ENCODE results near the gene BIRC7. TPM values are rescaled to one million over a fixed set of nuclear protein-coding genes. Genes with fewer than 3 reads are reported as not detected.

Gene BIRC7
- polyA plus RNA-seq, 1 donor (not counting 4 experiments of a cell fraction or from before 2014, with no cell fraction given), result not detected

DNA sequence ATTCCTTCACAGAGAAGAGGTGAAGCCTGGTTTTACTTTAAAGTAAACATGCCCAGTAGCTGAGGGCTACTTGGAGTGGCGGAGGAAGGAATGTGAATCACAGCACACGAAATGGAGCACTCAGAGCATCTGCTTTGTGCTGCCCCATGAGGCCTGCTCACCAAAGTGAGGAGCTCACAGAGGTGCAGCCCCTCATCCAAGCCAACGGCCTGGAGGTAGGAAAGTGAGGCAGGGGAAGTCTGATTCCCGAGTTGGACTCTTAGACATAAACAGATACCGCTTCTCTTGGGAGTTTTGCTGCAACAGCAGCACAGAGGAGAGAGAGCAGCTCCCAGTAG, 23.3 kb upstream of the BIRC7 start:
- Histone ChIP-seq H3K4me1 (ENCODE audit: control insufficient read depth, extremely low read depth, insufficient read depth, low read length) (peaks cover 18% of the 10 kb centered on the region), H4K20me1 (ENCODE audit: control insufficient read depth, extremely low read depth, insufficient read depth, low read length) (peaks cover 37% of the 10 kb centered on the region), H3K9ac (ENCODE audit: control insufficient read depth, extremely low read depth, insufficient read depth, low read length) (no peak overlapping the region), H3K36me3 (ENCODE audit: control insufficient read depth in 2 of 2, extremely low read depth in 1 of 2, insufficient read depth in 2 of 2, low read length in 2 of 2) (peaks cover 19 to 32% of the 10 kb centered on the region in 2 experiments), H3K9me1 (ENCODE audit: control insufficient read depth, extremely low read depth, insufficient read depth, low read length) (peaks cover 2% of the 10 kb centered on the region), H3K27ac (ENCODE audit: control insufficient read depth, insufficient read depth, low read length) (peak overlapping the region; percentile 18), H3K27me3 (ENCODE audit: control insufficient read depth, extremely low read depth, insufficient read depth, low read length) (no peaks in the 10 kb centered on the region), H3K4me3 (ENCODE audit: control insufficient read depth in 2 of 3, extremely low read depth in 1 of 3, insufficient read depth in 2 of 3, low read depth in 1 of 3, low read length in 3 of 3) (no peak overlapping the region), H2AFZ (ENCODE audit: control insufficient read depth, low read length) (no peak overlapping the region), H3K79me2 (ENCODE audit: control insufficient read depth, insufficient read depth, low read length) (peaks cover 75% of the 10 kb centered on the region), H3K9me3 (ENCODE audit: control insufficient read depth, low read depth, low read length) (no peaks in the 10 kb centered on the region), H3K4me2 (ENCODE audit: control insufficient read depth, extremely low read depth, insufficient read depth, low read depth, low read length) (no peak overlapping the region)
- DNase-seq (ENCODE audit: low read depth, low spot score) (no peak), FAIRE-seq (no peak)
- dilution Hi-C loops (cut with MboI; ENCODE audit: extremely low pct_ligation_motif_present, low sequenced_read_pairs), result no loop called here
- TF ChIP-seq EZH2 (IDR thresholded peaks at IDR 0.05; ENCODE audit: low read length), result no peak
- TF ChIP-seq, protein P1, sequence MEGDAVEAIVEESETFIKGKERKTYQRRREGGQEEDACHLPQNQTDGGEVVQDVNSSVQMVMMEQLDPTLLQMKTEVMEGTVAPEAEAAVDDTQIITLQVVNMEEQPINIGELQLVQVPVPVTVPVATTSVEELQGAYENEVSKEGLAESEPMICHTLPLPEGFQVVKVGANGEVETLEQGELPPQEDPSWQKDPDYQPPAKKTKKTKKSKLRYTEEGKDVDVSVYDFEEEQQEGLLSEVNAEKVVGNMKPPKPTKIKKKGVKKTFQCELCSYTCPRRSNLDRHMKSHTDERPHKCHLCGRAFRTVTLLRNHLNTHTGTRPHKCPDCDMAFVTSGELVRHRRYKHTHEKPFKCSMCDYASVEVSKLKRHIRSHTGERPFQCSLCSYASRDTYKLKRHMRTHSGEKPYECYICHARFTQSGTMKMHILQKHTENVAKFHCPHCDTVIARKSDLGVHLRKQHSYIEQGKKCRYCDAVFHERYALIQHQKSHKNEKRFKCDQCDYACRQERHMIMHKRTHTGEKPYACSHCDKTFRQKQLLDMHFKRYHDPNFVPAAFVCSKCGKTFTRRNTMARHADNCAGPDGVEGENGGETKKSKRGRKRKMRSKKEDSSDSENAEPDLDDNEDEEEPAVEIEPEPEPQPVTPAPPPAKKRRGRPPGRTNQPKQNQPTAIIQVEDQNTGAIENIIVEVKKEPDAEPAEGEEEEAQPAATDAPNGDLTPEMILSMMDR (optimal IDR thresholded peaks at IDR 0.05 in 1 of 3, IDR thresholded peaks at IDR 0.05 in 1 of 3, conservative IDR thresholded peaks at IDR 0.05 in 1 of 3; ENCODE audit: extremely low read depth in 1 of 3, insufficient read depth in 2 of 3, low read length in 3 of 3), result no peak

DNA sequence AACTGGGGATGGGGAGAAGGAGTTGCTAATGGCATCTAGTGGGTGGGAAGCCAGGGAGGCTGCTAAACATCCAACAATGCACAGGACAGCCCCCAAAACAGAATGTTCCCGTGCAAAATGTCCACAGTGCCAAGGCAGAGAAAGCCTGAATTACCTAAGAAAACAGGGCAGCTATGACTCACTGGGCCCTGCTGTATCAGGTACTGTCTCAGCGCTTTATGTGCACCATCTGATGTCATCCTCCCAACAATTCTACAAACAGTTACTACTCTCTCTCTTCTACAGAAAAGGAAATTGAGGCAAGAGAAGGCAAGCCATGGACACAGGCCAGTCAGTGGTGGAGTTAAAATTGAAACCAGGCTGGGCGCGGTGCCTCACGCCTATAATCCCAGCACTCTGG, 22.9 kb upstream of the BIRC7 start:
- dilution Hi-C loops (cut with MboI; ENCODE audit: extremely low pct_ligation_motif_present, low sequenced_read_pairs), result no loop called here
- H3K4me2 ChIP-seq (ENCODE audit: control insufficient read depth, extremely low read depth, insufficient read depth, low read depth, low read length), result no peak overlapping the region
- H4K20me1 ChIP-seq (ENCODE audit: control insufficient read depth, extremely low read depth, insufficient read depth, low read length), result peaks cover 37% of the 10 kb centered on the region

More for the DNA sequence above, 22.9 kb upstream of the BIRC7 start:
- Histone ChIP-seq H3K79me2 (ENCODE audit: control insufficient read depth, insufficient read depth, low read length) (peaks cover 74% of the 10 kb centered on the region), H3K4me1 (ENCODE audit: control insufficient read depth, extremely low read depth, insufficient read depth, low read length) (peaks cover 18% of the 10 kb centered on the region), H3K27me3 (ENCODE audit: control insufficient read depth, extremely low read depth, insufficient read depth, low read length) (no peaks in the 10 kb centered on the region), H3K9me3 (ENCODE audit: control insufficient read depth, low read depth, low read length) (no peaks in the 10 kb centered on the region), H3K36me3 (ENCODE audit: control insufficient read depth in 2 of 2, extremely low read depth in 1 of 2, insufficient read depth in 2 of 2, low read length in 2 of 2) (peaks cover 19 to 32% of the 10 kb centered on the region in 2 experiments), H3K9ac (ENCODE audit: control insufficient read depth, extremely low read depth, insufficient read depth, low read length) (no peak overlapping the region), H3K27ac (ENCODE audit: control insufficient read depth, insufficient read depth, low read length) (peak overlapping the region; percentile 18), H3K9me1 (ENCODE audit: control insufficient read depth, extremely low read depth, insufficient read depth, low read length) (peaks cover 2% of the 10 kb centered on the region), H2AFZ (ENCODE audit: control insufficient read depth, low read length) (no peak overlapping the region), H3K4me3 (ENCODE audit: control insufficient read depth in 2 of 3, extremely low read depth in 1 of 3, insufficient read depth in 2 of 3, low read depth in 1 of 3, low read length in 3 of 3) (no peak overlapping the region)
- TF ChIP-seq EZH2 (IDR thresholded peaks at IDR 0.05; ENCODE audit: low read length), result no peak
- TF ChIP-seq, protein P1 (optimal IDR thresholded peaks at IDR 0.05 in 1 of 3, IDR thresholded peaks at IDR 0.05 in 1 of 3, conservative IDR thresholded peaks at IDR 0.05 in 1 of 3; ENCODE audit: extremely low read depth in 1 of 3, insufficient read depth in 2 of 3, low read length in 3 of 3), result no peak
- FAIRE-seq, result no peak
- DNase-seq (ENCODE audit: low read depth, low spot score), result no peak
